Ovary (tissue), 3 donors: Measurements from ENCODE around the gene SLC16A4.

Experiments
- POLR2A ChIP-seq: fragments of 450-650 bp; IDR thresholded peaks from one replicate; pipeline ENCODE4 v1.6.1; 2017; ENCODE audit warnings: antibody characterized with exemption, mild to moderate bottlenecking, moderate library complexity
- TF ChIP-seq, protein P1 (sequence below), 3 donors: fragments of 450-650 bp in 2 of 3; fragments of 200-600 bp in 1 of 3; IDR thresholded peaks; one replicate each; pipeline versions ENCODE4 v1.5.1 to v1.8.0; 2016 to 2022; ENCODE audit warnings: antibody characterized with exemption in 3 of 3, mild to moderate bottlenecking in 1 of 3
- donor health status: DM: no; HTN: no; CAD: no.

DNA sequence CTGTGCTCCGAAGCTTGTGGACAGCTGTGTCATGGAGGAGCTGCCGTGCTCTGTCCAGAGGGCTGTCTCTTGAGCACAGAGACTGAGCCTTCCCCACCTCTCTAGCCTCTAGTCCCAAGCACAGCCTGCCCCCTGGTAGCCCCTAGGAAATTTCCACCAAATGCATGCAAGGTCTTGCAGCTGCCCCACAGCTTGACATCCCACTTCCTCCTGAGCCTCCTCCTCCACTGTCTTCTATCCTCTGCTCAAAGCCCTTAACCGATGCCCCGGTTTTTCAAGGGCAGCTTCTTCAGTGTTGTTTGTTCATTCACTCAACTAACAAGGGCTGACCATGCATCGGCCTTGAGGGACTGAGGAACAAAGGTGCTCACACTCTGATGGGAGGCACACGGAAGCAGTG, 39.5 kb upstream of the SLC16A4 start:
- TF ChIP-seq, protein P1, sequence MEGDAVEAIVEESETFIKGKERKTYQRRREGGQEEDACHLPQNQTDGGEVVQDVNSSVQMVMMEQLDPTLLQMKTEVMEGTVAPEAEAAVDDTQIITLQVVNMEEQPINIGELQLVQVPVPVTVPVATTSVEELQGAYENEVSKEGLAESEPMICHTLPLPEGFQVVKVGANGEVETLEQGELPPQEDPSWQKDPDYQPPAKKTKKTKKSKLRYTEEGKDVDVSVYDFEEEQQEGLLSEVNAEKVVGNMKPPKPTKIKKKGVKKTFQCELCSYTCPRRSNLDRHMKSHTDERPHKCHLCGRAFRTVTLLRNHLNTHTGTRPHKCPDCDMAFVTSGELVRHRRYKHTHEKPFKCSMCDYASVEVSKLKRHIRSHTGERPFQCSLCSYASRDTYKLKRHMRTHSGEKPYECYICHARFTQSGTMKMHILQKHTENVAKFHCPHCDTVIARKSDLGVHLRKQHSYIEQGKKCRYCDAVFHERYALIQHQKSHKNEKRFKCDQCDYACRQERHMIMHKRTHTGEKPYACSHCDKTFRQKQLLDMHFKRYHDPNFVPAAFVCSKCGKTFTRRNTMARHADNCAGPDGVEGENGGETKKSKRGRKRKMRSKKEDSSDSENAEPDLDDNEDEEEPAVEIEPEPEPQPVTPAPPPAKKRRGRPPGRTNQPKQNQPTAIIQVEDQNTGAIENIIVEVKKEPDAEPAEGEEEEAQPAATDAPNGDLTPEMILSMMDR (IDR thresholded peaks at IDR 0.05), result no peak
- no peak for TF ChIP-seq POLR2A
